ENCODE results near the gene DLGAP1. TPM values are rescaled to one million over a fixed set of nuclear protein-coding genes. Genes with fewer than 3 reads are reported as not detected.

Gene DLGAP1
- total and polyA plus RNA-seq, 2 of the 8 experiments (the other 6 are each of a cell fraction or from before 2014, with no cell fraction given), result 11.8 to 16.9 TPM

DNA sequence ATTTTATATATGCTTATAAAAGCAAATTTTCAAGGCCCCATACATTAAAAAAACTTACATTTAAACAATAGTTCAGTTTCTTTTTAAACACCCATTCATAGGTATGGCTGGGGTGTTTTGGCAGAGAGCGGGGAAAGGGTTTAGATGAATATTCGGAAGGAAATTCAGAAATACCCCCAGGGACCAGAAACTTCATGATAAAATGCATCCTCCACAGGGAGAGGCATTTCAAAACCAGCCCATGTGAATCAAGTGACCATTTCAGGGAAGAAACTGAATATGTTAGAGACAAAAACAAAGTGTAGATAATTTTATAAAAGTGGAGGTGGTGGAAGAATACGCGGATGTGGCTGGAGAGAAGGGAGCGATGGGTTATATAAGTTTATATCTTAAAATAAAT, 678.0 kb downstream of the DLGAP1 start:
- Histone ChIP-seq H3K36me3 (ENCODE audit: control insufficient read depth in 2 of 4, insufficient read depth in 4 of 4, low read length in 3 of 4) (no peaks in the 10 kb centered on the region), H3K79me1 (ENCODE audit: low read depth, low read length) (no peaks in the 10 kb centered on the region), H3K18ac (ENCODE audit: extremely low read depth, low read length) (no peak overlapping the region), H3K14ac (ENCODE audit: insufficient read length) (no peak overlapping the region), H3K27ac (ENCODE audit: low read depth, low read length) (no peak overlapping the region), H3K79me2 (ENCODE audit: control insufficient read depth in 1 of 2, insufficient read depth in 2 of 2, low read length in 2 of 2) (no peaks in the 10 kb centered on the region), H3K23me2 (ENCODE audit: low read depth, low read length) (no peaks in the 10 kb centered on the region), H2BK120ac (replicated peaks; ENCODE audit: low read depth, low read length) (no peak overlapping the region), H4K91ac (replicated peaks; ENCODE audit: insufficient read length, low read length) (no peak overlapping the region), H4K8ac (ENCODE audit: extremely low read depth, insufficient read depth, low read length) (no peak overlapping the region), H3K4me2 (ENCODE audit: insufficient read depth in 1 of 2, low read depth in 2 of 2, low read length in 2 of 2) (no peak overlapping the region), H3K27me3 (replicated peaks in 1 of 4; ENCODE audit: control insufficient read depth in 3 of 4, extremely low read depth in 1 of 4, insufficient read depth in 3 of 4, low read length in 3 of 4) (no peaks in the 10 kb centered on the region), H2BK12ac (ENCODE audit: low read depth, low read length) (no peak overlapping the region), H3K4me3 (ENCODE audit: extremely low read depth in 1 of 4, insufficient read depth in 2 of 4, low read depth in 3 of 4, low read length in 4 of 4) (no peak overlapping the region), H3K4ac (replicated peaks; ENCODE audit: insufficient read length, low read depth, low read length) (no peak overlapping the region), H3K4me1 (replicated peaks in 1 of 4; ENCODE audit: control insufficient read depth in 3 of 4, insufficient read depth in 4 of 4, low read length in 3 of 4) (peaks cover 0 to 13% (median 6%) of the 10 kb centered on the region in 4 experiments; a peak in 5 of 7 replicates), H4K20me1 (replicated peaks in 1 of 2; ENCODE audit: control insufficient read depth in 1 of 2, insufficient read depth in 2 of 2, low read length in 2 of 2) (no peaks in the 10 kb centered on the region), H2AK5ac (ENCODE audit: low read depth, low read length) (no peak overlapping the region), H2AFZ (ENCODE audit: low read length) (no peak overlapping the region), H4K5ac (ENCODE audit: insufficient read length, low read depth, low read length) (no peak overlapping the region), H2BK15ac (ENCODE audit: low read length) (no peak overlapping the region), H3K56ac (replicated peaks; ENCODE audit: insufficient read length, low read depth, low read length) (no peak overlapping the region), H2BK20ac (ENCODE audit: low read length) (no peak overlapping the region), H3K9ac (replicated peaks in 1 of 4; ENCODE audit: extremely low read depth in 1 of 4, low read depth in 3 of 4, low read length in 3 of 4) (no peak overlapping the region), H3K23ac (ENCODE audit: insufficient read length) (no peak overlapping the region), H3K9me3 (ENCODE audit: insufficient read depth in 2 of 2, low read depth in 1 of 2, low read length in 1 of 2) (no peaks in the 10 kb centered on the region), H2BK5ac (ENCODE audit: low read depth, low read length) (no peak overlapping the region)
- FAIRE-seq (no peak), DNase-seq (ENCODE audit: low read depth in 1 of 2, low spot score in 2 of 2) (no peak)
- 80 to 100% methylated on average over 2 to 5 of the region's 5 CpGs for WGBS, 2 experiments (ENCODE audit: extremely low coverage in 1 of 2, insufficient coverage in 1 of 2, insufficient read length in 1 of 2, insufficient replicate concordance in 2 of 2, low coverage in 1 of 2, low lambda C conversion rate in 2 of 2, missing lambda C conversion rate in 1 of 2)
- POLR2A ChIA-PET (ENCODE audit: partially characterized antibody), result interaction anchor here (0.5 kb wide), 1 partner anchor 529 kb away, joined by 3 read pairs; no protein-coding TSS in a partner anchor
- CTCF ChIA-PET (ENCODE audit: partially characterized antibody), result interaction anchor here (0.9 to 1.8 kb wide), 3 partner anchors 14 to 108 kb away, joined by 3 to 7 read pairs (median 3); no protein-coding TSS in a partner anchor
- TF ChIP-seq RXRA (IDR thresholded peaks at IDR 0.05; ENCODE audit: insufficient read depth, low read depth, low read length), result no peak
- no peak for TF ChIP-seq SIRT6 (IDR thresholded peaks at IDR 0.05; ENCODE audit: low read length)
- no peak for TF ChIP-seq SRF (IDR thresholded peaks at IDR 0.05; ENCODE audit: low read depth, low read length)
- no peak for TF ChIP-seq HDAC6 (IDR thresholded peaks at IDR 0.05; ENCODE audit: low read depth, low read length)
- TF ChIP-seq EZH2 (IDR thresholded peaks at IDR 0.05; ENCODE audit: low read depth, low read length, severe bottlenecking), result no peak
- TF ChIP-seq, protein P1, sequence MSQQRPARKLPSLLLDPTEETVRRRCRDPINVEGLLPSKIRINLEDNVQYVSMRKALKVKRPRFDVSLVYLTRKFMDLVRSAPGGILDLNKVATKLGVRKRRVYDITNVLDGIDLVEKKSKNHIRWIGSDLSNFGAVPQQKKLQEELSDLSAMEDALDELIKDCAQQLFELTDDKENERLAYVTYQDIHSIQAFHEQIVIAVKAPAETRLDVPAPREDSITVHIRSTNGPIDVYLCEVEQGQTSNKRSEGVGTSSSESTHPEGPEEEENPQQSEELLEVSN (IDR thresholded peaks at IDR 0.05), result no peak
- no peak for TF ChIP-seq TCF12 (IDR thresholded peaks at IDR 0.05; ENCODE audit: low read depth, low read length)
- no peak for TF ChIP-seq SP1 (IDR thresholded peaks at IDR 0.05; ENCODE audit: low read depth, low read length)
- no peak for TF ChIP-seq CHD1 (IDR thresholded peaks at IDR 0.05; ENCODE audit: low read depth, low read length)
- no peak for TF ChIP-seq KDM5A (IDR thresholded peaks at IDR 0.05; ENCODE audit: low read length)
- TF ChIP-seq JUND (IDR thresholded peaks at IDR 0.05; ENCODE audit: low read length), result no peak
- TF ChIP-seq SP4 (IDR thresholded peaks at IDR 0.05; ENCODE audit: low read length), result no peak
- no peak for TF ChIP-seq CBX5 (IDR thresholded peaks at IDR 0.05; ENCODE audit: low read depth, low read length)
- no peak for TF ChIP-seq BACH1 (IDR thresholded peaks at IDR 0.05; ENCODE audit: low read length)
- no peak for TF ChIP-seq RBBP5 (IDR thresholded peaks at IDR 0.05; ENCODE audit: borderline replicate concordance, low read depth, low read length)
